Type B pancreatic cell (in vitro differentiated cells): ENCODE measurements around the gene CDCA7. TPM values are rescaled to one million over a fixed set of nuclear protein-coding genes. Genes with fewer than 3 reads are reported as not detected.

Experiments
- DNase-seq: peaks from one replicate; pipeline ENCODE4 v3.0.0; 2021; ENCODE audit warnings: mixed read lengths; ENCODE audit not compliant: unreplicated experiment; ENCODE audit errors: extremely low spot score
- H3K27ac Mint-ChIP-seq: 2 replicates; pipeline ENCODE4 v1.8.0; 2021; ENCODE audit warnings: mild to moderate bottlenecking, mixed read lengths
- H3K27me3 Mint-ChIP-seq: 2 replicates; pipeline ENCODE4 v1.8.0; 2021; ENCODE audit warnings: mixed read lengths
- H3K36me3 Mint-ChIP-seq: 2 replicates; pipeline ENCODE4 v1.8.0; 2021; ENCODE audit warnings: mixed read lengths
- H3K4me1 Mint-ChIP-seq: one replicate; pipeline ENCODE4 v1.8.0; 2021; ENCODE audit warnings: mixed read lengths; ENCODE audit not compliant: unreplicated experiment
- H3K4me3 Mint-ChIP-seq: 2 replicates; pipeline ENCODE4 v1.8.0; 2021; ENCODE audit warnings: mild to moderate bottlenecking, mixed read lengths
- H3K9me3 Mint-ChIP-seq: 2 replicates; pipeline ENCODE4 v1.8.0; 2021; ENCODE audit warnings: mixed read lengths
- CTCF ChIP-seq: fragments of 200-600 bp; sonication (generic); conservative IDR thresholded peaks from 2 replicates; pipeline ENCODE4 v1.5.0; 2021; ENCODE audit warnings: antibody characterized with exemption, mild to moderate bottlenecking
- total RNA-seq: library from RNA; stranded (reverse); gene quantifications from 2 replicates; pipeline ENCODE4 v1.2.1, GENCODE V29; 2021; ENCODE audit warnings: low replicate concordance

The CDCA7 gene
- total RNA-seq, 1 donor from 2014 or later: 54.0 TPM

- Mint-ChIP-seq H3K27me3 (peaks cover 18% of the 10 kb centered on the region), H3K4me3 (no peak overlapping the region), H3K36me3 (peaks cover 3% of the 10 kb centered on the region), H3K27ac (no peak overlapping the region), H3K4me1 (peaks cover 10% of the 10 kb centered on the region), H3K9me3 (no peaks in the 10 kb centered on the region)
- TF ChIP-seq CTCF: no peak
- no peak for DNase-seq
Measured at GRCh38 chr2:173386021-173386737, 31.5 kb downstream of the CDCA7 start.

- no peaks in the 10 kb centered on the region for H3K9me3 Mint-ChIP-seq
- H3K27me3 Mint-ChIP-seq: peaks cover 18% of the 10 kb centered on the region
- H3K4me3 Mint-ChIP-seq: no peak overlapping the region
- peaks cover 3% of the 10 kb centered on the region for H3K36me3 Mint-ChIP-seq
- DNase-seq: no peak
- no peak for TF ChIP-seq CTCF
- peaks cover 10% of the 10 kb centered on the region for H3K4me1 Mint-ChIP-seq
- H3K27ac Mint-ChIP-seq: no peak overlapping the region
Measured at GRCh38 chr2:173386738-173387065, 32.0 kb downstream of the CDCA7 start.

- Mint-ChIP-seq H3K36me3 (peaks cover 3% of the 10 kb centered on the region), H3K27ac (no peak overlapping the region), H3K4me3 (no peak overlapping the region), H3K9me3 (no peaks in the 10 kb centered on the region), H3K4me1 (peaks cover 10% of the 10 kb centered on the region), H3K27me3 (peaks cover 18% of the 10 kb centered on the region)
- TF ChIP-seq CTCF: no peak
- no peak for DNase-seq
Measured at GRCh38 chr2:173387079-173387478, 32.4 kb downstream of the CDCA7 start.

GRCh38 chr2:173387660-173388059 lies 33.0 kb downstream of the CDCA7 start:
- no peak for TF ChIP-seq CTCF
- H3K27me3 Mint-ChIP-seq: peaks cover 18% of the 10 kb centered on the region
- H3K27ac Mint-ChIP-seq: no peak overlapping the region
- H3K36me3 Mint-ChIP-seq: peaks cover 3% of the 10 kb centered on the region
- no peak overlapping the region for H3K4me3 Mint-ChIP-seq
- no peaks in the 10 kb centered on the region for H3K9me3 Mint-ChIP-seq
- no peak for DNase-seq
- peaks cover 10% of the 10 kb centered on the region for H3K4me1 Mint-ChIP-seq

- H3K27ac Mint-ChIP-seq: no peak overlapping the region
- no peak for TF ChIP-seq CTCF
- peaks cover 21% of the 10 kb centered on the region for H3K27me3 Mint-ChIP-seq
- H3K4me1 Mint-ChIP-seq: peaks cover 10% of the 10 kb centered on the region
- no peaks in the 10 kb centered on the region for H3K9me3 Mint-ChIP-seq
- no peak overlapping the region for H3K4me3 Mint-ChIP-seq
- no peaks in the 10 kb centered on the region for H3K36me3 Mint-ChIP-seq
- DNase-seq: no peak
Measured at GRCh38 chr2:173388795-173389194, 34.1 kb downstream of the CDCA7 start.
